CD14-positive monocyte (primary cell): ENCODE data around the gene SMG7. TPM values are rescaled to one million over a fixed set of nuclear protein-coding genes. Genes with fewer than 3 reads are reported as not detected.

Experiments
- DNase-seq, 3 donors: peaks; one replicate each; pipeline ENCODE4 v3.0.0-alpha.2; 2011 to 2022
- H2AFZ ChIP-seq: 2 replicates; pipeline ENCODE4 v1.6.0; 2012; ENCODE audit warnings: mild to moderate bottlenecking, low read depth, low read length, inconsistent platforms; ENCODE audit not compliant: insufficient read depth, poor library complexity, severe bottlenecking
- H3K27ac ChIP-seq, 2 donors: 1 replicate in 1 of 2; 2 replicates in 1 of 2; pipeline ENCODE4 v1.5.1; 2012 to 2013; ENCODE audit warnings: low read length in 2 of 2, control low read depth in 1 of 2, inconsistent platforms in 1 of 2, low read depth in 1 of 2, mild to moderate bottlenecking in 1 of 2
- H3K27me3 ChIP-seq, 2 donors: one replicate each; pipeline versions ENCODE4 v1.6.0 to v1.6.1; 2011 to 2013; ENCODE audit warnings: low read length in 2 of 2; ENCODE audit not compliant: control insufficient read depth in 2 of 2, insufficient read depth in 2 of 2
- H3K36me3 ChIP-seq, 2 donors: replicated peaks in 1 of 2; 1 replicate in 1 of 2; 2 replicates in 1 of 2; pipeline versions ENCODE4 v1.5.1 to v1.6.1; 2012 to 2013; ENCODE audit warnings: low read length in 2 of 2, control low read depth in 1 of 2, inconsistent platforms in 1 of 2, mild to moderate bottlenecking in 1 of 2; ENCODE audit not compliant: insufficient read depth in 2 of 2, control insufficient read depth in 1 of 2
- H3K4me1 ChIP-seq, 2 donors: 1 replicate in 1 of 2; 2 replicates in 1 of 2; pipeline versions ENCODE4 v1.5.1 to v1.6.1; 2012 to 2013; ENCODE audit warnings: low read length in 2 of 2, control low read depth in 1 of 2, inconsistent platforms in 1 of 2, mild to moderate bottlenecking in 1 of 2, moderate library complexity in 1 of 2; ENCODE audit not compliant: insufficient read depth in 2 of 2, control insufficient read depth in 1 of 2
- H3K4me2 ChIP-seq: replicated peaks from 2 replicates; pipeline ENCODE3; 2012; ENCODE audit warnings: low read length, moderate library complexity, mild to moderate bottlenecking; ENCODE audit not compliant: poor library complexity, severe bottlenecking; ENCODE audit errors: extremely low read depth
- H3K4me3 ChIP-seq, 3 experiments: fragments of 200-600 bp in 1 of 3; sonication (generic) in 1 of 3; replicated peaks in 1 of 3; 1 replicate in 2 of 3; 2 replicates in 1 of 3; pipeline ENCODE4 v1.5.1; 2011 to 2013; ENCODE audit warnings: low read length in 3 of 3, mild to moderate bottlenecking in 3 of 3, control low read depth in 2 of 3, low read depth in 2 of 3, inconsistent platforms in 1 of 3, moderate library complexity in 1 of 3
- H3K79me2 ChIP-seq: 2 replicates; pipeline ENCODE4 v1.6.0; 2012; ENCODE audit warnings: mild to moderate bottlenecking, control low read depth, inconsistent platforms, low read length, moderate library complexity; ENCODE audit not compliant: insufficient read depth
- H3K9ac ChIP-seq: 2 replicates; pipeline ENCODE4 v1.6.0; 2017; ENCODE audit warnings: low read length, mild to moderate bottlenecking; ENCODE audit not compliant: insufficient read depth, poor library complexity, severe bottlenecking
- H3K9me3 ChIP-seq, 2 donors: replicated peaks in 1 of 2; 1 replicate in 1 of 2; 2 replicates in 1 of 2; pipeline versions ENCODE4 v1.5.1 to v1.6.1; 2012 to 2013; ENCODE audit warnings: low read length in 2 of 2, control low read depth in 1 of 2; ENCODE audit not compliant: control insufficient read depth in 1 of 2, insufficient read depth in 1 of 2
- H4K20me1 ChIP-seq: 2 replicates; pipeline ENCODE4 v1.6.0; 2012; ENCODE audit warnings: mild to moderate bottlenecking, low read length, control low read depth, moderate library complexity; ENCODE audit not compliant: insufficient read depth
- H3K27ac Mint-ChIP-seq, 7 donors: one replicate each; pipeline ENCODE4 v1.8.0; 2020; ENCODE audit warnings: mild to moderate bottlenecking in 7 of 7, mixed read lengths in 7 of 7, moderate library complexity in 6 of 7, inconsistent platforms in 2 of 7
- H3K27me3 Mint-ChIP-seq, 3 donors: one replicate each; pipeline ENCODE4 v1.8.0; 2021 to 2022; ENCODE audit warnings: low read depth in 3 of 3, mild to moderate bottlenecking in 3 of 3, mixed read lengths in 3 of 3, moderate library complexity in 3 of 3, inconsistent platforms in 1 of 3
- H3K36me3 Mint-ChIP-seq, 2 donors: one replicate each; pipeline ENCODE4 v1.8.0; 2020; ENCODE audit warnings: mixed read lengths in 2 of 2, inconsistent platforms in 1 of 2, mild to moderate bottlenecking in 1 of 2
- H3K4me1 Mint-ChIP-seq: one replicate; pipeline ENCODE4 v1.8.0; 2020; ENCODE audit warnings: mild to moderate bottlenecking, mixed read lengths
- H3K4me3 Mint-ChIP-seq, 2 donors: one replicate each; pipeline ENCODE4 v1.8.0; 2020; ENCODE audit warnings: mild to moderate bottlenecking in 2 of 2, mixed read lengths in 2 of 2, moderate library complexity in 1 of 2
- H3K9me3 Mint-ChIP-seq, 7 donors: one replicate each; pipeline ENCODE4 v1.8.0; 2020 to 2022; ENCODE audit warnings: mixed read lengths in 7 of 7, mild to moderate bottlenecking in 6 of 7, moderate library complexity in 6 of 7, inconsistent platforms in 2 of 7
- WGBS: methylation state at CpG from one replicate; pipeline ENCODE4 v1.1.5; 2013; ENCODE audit warnings: missing lambda C conversion rate; ENCODE audit not compliant: insufficient coverage; 5-methylcytosine and 5-hydroxymethylcytosine counted together
- intact Hi-C, 2 donors: fragments of 100-400 bp; cut with micrococcal nuclease; formaldehyde crosslinking; loops; one replicate each; pipeline versions ENCODE4 v1.15.0 to v1.15.1; 2023
- polyA plus RNA-seq, 3 donors: library from polyadenylated mRNA; depleted of rRNA in 1 of 3; unstranded in 2 of 3; stranded (reverse) in 1 of 3; fragments of 300-500 nt in 2 of 3; fragments of >200 nt in 1 of 3; fragmentation: Illumina TruSeq in 2 of 3; gene quantifications; 1 replicate in 2 of 3; 2 replicates in 1 of 3; pipeline ENCODE4 v1.2.3, GENCODE V29; 2012 to 2021
- TF ChIP-seq, protein P1 (sequence below): fragments of 200-600 bp; IDR thresholded peaks from one replicate; pipeline ENCODE4 v1.8.0; 2022; ENCODE audit warnings: antibody characterized with exemption, mild to moderate bottlenecking

Gene SMG7
- polyA plus RNA-seq, 3 donors: 11.5 to 31.3 (median 19.4) TPM

DNA sequence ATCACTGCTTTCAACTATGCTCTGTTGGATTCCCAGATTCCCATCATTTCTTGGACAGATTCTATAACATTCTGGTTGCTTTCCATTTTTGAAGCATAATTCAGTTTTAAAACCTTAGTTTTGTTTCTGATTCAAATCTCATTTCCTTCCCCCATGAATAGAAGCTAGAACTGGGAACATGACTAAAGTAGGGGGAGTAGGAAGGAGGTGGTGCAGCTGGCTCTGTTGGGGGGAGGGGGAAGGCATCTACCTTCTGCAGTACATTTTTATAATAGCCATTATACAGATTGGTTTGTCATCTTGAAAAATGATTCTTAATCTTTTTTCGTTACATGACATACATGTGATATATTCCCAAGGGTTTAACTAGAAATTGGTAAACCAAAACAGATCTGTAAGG, 48.1 kb downstream of the SMG7 start:
- TF ChIP-seq, protein P1, sequence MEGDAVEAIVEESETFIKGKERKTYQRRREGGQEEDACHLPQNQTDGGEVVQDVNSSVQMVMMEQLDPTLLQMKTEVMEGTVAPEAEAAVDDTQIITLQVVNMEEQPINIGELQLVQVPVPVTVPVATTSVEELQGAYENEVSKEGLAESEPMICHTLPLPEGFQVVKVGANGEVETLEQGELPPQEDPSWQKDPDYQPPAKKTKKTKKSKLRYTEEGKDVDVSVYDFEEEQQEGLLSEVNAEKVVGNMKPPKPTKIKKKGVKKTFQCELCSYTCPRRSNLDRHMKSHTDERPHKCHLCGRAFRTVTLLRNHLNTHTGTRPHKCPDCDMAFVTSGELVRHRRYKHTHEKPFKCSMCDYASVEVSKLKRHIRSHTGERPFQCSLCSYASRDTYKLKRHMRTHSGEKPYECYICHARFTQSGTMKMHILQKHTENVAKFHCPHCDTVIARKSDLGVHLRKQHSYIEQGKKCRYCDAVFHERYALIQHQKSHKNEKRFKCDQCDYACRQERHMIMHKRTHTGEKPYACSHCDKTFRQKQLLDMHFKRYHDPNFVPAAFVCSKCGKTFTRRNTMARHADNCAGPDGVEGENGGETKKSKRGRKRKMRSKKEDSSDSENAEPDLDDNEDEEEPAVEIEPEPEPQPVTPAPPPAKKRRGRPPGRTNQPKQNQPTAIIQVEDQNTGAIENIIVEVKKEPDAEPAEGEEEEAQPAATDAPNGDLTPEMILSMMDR: no peak
- no peak for DNase-seq
- H3K27ac ChIP-seq: no peak overlapping the region
- no peak overlapping the region for H3K4me2 ChIP-seq
- Mint-ChIP-seq H3K27ac (peak overlapping the region in 1 of 7 donors; percentile 42), H3K4me3 (no peak overlapping the region), H3K4me1 (no peaks in the 10 kb centered on the region), H3K36me3 (peaks cover 71 to 87% of the 10 kb centered on the region in 2 donors), H3K27me3 (no peaks in the 10 kb centered on the region), H3K9me3 (no peaks in the 10 kb centered on the region)
- H3K4me1 ChIP-seq: no peaks in the 10 kb centered on the region
- H4K20me1 ChIP-seq: peaks cover 16% of the 10 kb centered on the region
- H3K9ac ChIP-seq: no peak overlapping the region
- WGBS: no CpG with 5 or more reads among the region's 1 CpG
- no peak overlapping the region for H2AFZ ChIP-seq
- peaks cover 19% of the 10 kb centered on the region for H3K79me2 ChIP-seq
- no peaks in the 10 kb centered on the region for H3K9me3 ChIP-seq
- peaks cover 57 to 97% of the 10 kb centered on the region in 2 donors for H3K36me3 ChIP-seq
- no peak overlapping the region for H3K4me3 ChIP-seq
- intact Hi-C loops: no loop called here
- H3K27me3 ChIP-seq: no peaks in the 10 kb centered on the region

DNA sequence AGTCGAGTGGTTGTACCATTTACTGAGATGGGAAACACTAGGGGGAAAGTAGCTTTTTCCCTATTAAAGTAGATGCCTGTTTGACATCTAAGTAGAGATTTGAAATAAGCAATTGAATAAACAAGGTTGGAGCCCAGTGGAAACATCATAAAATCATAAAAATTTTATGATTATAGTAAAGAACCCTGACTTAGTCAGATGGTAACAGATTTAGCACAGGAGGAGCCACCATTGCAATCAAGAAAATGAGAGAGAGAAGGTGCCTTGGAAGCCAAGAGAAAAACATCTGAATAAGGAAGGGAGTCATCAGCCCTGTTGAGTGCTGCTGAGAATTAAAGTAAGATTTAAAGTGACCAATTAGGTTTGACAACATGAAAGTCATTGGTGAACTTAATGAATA, 49.8 kb downstream of the SMG7 start:
- Mint-ChIP-seq H3K4me3 (no peak overlapping the region), H3K36me3 (peaks cover 62 to 81% of the 10 kb centered on the region in 2 donors), H3K4me1 (no peaks in the 10 kb centered on the region), H3K27me3 (no peaks in the 10 kb centered on the region), H3K27ac (no peak overlapping the region), H3K9me3 (no peaks in the 10 kb centered on the region)
- intact Hi-C loops: no loop called here
- no peaks in the 10 kb centered on the region for H3K9me3 ChIP-seq
- H4K20me1 ChIP-seq: peaks cover 5% of the 10 kb centered on the region
- H3K79me2 ChIP-seq: peaks cover 14% of the 10 kb centered on the region
- H3K27ac ChIP-seq: no peak overlapping the region
- DNase-seq: no peak
- no peak overlapping the region for H3K4me3 ChIP-seq
- peaks cover 58 to 95% of the 10 kb centered on the region in 2 donors for H3K36me3 ChIP-seq
- no CpG with 5 or more reads among the region's 1 CpG for WGBS
- H3K4me1 ChIP-seq: no peaks in the 10 kb centered on the region
- H3K27me3 ChIP-seq: no peaks in the 10 kb centered on the region
- no peak overlapping the region for H2AFZ ChIP-seq
- H3K4me2 ChIP-seq: no peak overlapping the region
- H3K9ac ChIP-seq: no peak overlapping the region
- TF ChIP-seq, protein P1: no peak
